Measurements from ENCODE around the gene UNC5B.

Gene UNC5B

DNA sequence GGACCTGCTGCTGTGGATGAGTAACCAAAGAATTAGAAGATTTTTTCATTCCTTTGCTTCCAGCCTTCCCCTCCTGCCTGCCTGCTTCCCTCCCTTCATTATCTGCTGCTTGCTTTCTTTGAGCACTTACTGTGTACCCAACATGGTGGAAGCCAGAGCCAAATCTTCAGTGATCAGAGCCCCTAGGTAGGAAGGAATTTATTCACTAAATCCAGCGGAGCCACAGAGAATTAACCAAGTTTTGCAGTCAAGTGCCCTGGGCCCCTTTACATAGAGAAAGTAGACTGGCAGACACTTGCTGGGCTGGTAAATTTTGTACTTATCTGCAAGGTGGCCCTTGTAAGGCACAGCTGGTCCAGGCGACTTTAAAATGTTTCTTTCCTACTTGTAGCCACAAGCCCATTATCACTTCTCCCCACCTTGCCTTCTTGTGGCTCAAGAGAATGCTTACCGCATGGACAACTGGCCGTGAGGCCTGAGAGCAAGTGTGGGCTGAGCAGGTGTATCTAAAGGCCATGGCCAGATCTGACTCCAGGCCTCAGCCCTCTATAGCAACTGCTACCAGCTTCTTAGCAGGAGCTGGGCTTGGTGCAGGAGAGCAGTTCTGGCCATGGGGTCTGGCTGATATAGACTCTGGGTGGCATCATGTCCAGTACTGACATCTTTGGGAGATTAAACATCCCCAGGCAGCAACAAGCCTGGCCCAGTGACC is 11.1 kb downstream of the UNC5B start:
- Histone ChIP-seq H2AFZ (no peak overlapping the region), H3K4me3 (ENCODE audit: low read depth, low read length) (no peak overlapping the region), H3K9me3 (ENCODE audit: control insufficient read depth, low read length) (no peaks in the 10 kb centered on the region), H3K4me1 (no peaks in the 10 kb centered on the region), H3K4me2 (ENCODE audit: low read length) (no peak overlapping the region), H3K9ac (no peak overlapping the region), H3K27me3 (ENCODE audit: control insufficient read depth, insufficient read depth, low read length) (no peaks in the 10 kb centered on the region), H3K36me3 (ENCODE audit: control insufficient read depth, insufficient read depth, low read length) (no peaks in the 10 kb centered on the region), H3K27ac (no peak overlapping the region), H3K79me2 (no peaks in the 10 kb centered on the region)
- TF ChIP-seq, protein P1, sequence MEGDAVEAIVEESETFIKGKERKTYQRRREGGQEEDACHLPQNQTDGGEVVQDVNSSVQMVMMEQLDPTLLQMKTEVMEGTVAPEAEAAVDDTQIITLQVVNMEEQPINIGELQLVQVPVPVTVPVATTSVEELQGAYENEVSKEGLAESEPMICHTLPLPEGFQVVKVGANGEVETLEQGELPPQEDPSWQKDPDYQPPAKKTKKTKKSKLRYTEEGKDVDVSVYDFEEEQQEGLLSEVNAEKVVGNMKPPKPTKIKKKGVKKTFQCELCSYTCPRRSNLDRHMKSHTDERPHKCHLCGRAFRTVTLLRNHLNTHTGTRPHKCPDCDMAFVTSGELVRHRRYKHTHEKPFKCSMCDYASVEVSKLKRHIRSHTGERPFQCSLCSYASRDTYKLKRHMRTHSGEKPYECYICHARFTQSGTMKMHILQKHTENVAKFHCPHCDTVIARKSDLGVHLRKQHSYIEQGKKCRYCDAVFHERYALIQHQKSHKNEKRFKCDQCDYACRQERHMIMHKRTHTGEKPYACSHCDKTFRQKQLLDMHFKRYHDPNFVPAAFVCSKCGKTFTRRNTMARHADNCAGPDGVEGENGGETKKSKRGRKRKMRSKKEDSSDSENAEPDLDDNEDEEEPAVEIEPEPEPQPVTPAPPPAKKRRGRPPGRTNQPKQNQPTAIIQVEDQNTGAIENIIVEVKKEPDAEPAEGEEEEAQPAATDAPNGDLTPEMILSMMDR (IDR thresholded peaks at IDR 0.05): no peak

DNA sequence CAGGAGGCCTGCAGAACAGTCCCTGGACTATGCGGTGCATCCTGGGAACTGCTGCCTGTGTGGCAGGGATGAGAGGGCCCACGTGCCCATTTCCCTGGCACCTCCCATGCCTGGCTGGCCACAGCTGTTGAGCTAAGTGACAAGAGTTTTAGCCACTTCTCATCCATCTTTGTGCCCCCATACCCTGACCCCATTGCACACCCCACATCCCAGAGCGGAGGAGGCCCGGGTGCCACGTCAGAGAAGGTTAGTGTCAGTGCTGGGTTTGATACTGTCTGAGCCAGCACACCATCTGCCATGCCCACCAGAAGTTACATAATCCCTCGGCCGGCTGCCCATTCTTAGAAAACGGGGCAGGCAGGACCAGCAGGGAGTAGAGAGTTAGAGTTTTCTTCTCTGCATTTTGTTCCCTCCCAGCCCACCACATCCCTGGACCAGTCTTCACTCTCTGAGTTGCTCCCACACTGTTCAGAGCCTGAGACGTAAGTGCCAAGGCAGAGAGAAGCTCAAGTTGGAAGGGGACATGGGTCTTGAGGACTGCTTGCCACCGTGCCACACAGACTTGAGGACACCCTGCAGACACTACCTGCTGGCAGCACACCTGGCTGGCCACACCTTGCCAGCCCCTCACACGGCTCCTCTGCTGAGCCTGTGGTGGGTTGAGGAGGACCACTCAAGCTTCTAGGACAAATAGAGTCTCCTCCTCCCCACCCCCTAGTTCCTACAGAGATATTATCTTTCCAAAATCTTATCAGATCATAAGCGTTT is 13.1 kb downstream of the UNC5B start:
- Histone ChIP-seq H3K4me2 (ENCODE audit: low read length) (no peak overlapping the region), H3K4me1 (no peaks in the 10 kb centered on the region), H3K79me2 (no peaks in the 10 kb centered on the region)

DNA sequence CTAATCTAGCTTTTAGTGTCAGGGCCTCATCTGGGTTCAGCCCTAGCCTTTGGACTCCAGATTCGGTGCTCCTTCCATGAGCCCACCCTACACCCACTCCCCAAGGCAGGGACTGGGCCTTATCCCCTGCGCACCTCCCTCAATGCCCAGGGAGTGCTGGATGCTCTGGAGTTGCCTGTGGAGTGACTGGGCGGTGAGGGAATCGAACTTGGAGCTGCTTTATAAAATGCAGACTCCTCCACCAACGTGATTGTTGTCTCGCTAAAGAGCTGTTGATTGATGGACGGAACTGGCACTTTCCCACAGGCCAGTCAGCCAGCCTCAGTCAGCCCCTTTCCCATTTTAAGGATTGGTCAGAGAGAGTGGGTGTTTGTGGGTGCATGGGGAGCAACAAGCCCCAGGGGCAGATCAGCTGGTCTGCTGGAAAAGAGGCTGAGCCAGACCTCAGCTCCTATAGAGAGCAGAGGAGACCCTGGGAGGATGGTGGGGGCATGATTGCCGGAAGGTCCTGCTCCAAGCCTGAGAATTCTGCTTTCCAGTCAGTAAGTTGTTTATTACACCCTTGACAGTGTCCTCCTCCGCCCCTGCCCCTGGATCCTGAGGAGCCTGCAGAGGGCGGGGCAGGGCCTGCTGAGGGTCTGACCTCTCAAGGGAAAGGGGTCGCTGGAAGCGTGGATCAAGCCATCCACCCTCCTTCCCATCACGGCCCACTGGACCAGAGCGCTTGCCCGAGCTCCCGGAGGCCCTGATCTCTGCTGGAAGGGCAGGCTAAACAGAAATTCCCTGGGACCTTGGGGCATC is 16.7 kb downstream of the UNC5B start:
- H3K27ac ChIP-seq: no peak overlapping the region

More for the DNA sequence above, 13.1 kb downstream of the UNC5B start:
- no peak overlapping the region for H3K9ac ChIP-seq
- H3K9me3 ChIP-seq (ENCODE audit: control insufficient read depth, low read length): no peaks in the 10 kb centered on the region
- H3K27me3 ChIP-seq (ENCODE audit: control insufficient read depth, insufficient read depth, low read length): no peaks in the 10 kb centered on the region
- no peak overlapping the region for H3K27ac ChIP-seq
- TF ChIP-seq, protein P1 (IDR thresholded peaks at IDR 0.05): no peak
- no peak overlapping the region for H3K4me3 ChIP-seq (ENCODE audit: low read depth, low read length)
- H3K36me3 ChIP-seq (ENCODE audit: control insufficient read depth, insufficient read depth, low read length): no peaks in the 10 kb centered on the region
- no peak overlapping the region for H2AFZ ChIP-seq

DNA sequence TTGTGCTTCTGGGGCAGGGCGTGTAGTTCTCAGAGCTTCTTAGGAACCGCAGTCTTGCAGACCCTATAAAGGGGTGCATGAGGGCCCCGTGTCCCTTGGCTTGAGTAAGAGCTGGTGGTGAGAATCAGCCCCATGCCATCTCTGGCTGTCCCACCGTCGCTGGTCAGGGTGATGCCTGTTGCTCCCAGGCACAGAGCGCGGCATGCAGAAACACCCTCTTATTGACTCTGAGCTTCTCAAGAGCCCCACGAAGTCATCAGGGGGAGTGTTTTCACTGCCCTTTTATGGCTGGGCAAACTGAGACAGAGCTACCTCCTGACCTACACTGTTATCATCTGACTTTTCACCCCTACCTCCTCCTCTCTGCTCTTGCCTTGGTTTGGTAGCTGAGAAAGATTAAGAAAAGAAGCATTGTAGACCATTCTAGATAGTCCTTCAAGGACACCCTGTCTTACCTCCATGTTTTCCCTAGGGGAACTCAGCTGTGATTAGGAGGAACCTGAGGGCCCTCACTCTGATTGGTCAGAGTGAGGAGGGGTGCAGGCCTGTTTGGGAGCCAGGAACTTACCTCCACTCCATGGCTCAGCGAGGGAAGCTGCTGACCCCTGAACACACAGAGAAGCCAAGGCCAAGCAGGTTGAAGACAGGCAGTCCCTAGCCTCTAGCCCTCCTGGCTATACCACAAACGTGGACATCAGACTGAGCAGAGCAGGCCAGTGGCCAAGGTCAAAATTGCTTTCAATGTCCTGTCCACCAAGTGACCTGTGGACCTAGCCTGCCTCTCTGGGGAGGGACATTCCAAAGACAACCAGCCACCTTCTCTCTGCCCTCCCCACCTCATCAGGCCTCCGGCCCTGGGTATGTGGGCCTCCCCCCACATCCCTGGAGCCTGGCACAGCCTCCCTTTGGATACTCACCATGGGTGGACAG is 17.6 kb downstream of the UNC5B start:
- peaks cover 13% of the 10 kb centered on the region for H3K4me1 ChIP-seq
- no peak overlapping the region for H3K9ac ChIP-seq
- no peaks in the 10 kb centered on the region for H3K27me3 ChIP-seq (ENCODE audit: control insufficient read depth, insufficient read depth, low read length)
- TF ChIP-seq, protein P1 (IDR thresholded peaks at IDR 0.05): no peak
- no peak overlapping the region for H2AFZ ChIP-seq
- no peak overlapping the region for H3K4me3 ChIP-seq (ENCODE audit: low read depth, low read length)
- no peaks in the 10 kb centered on the region for H3K79me2 ChIP-seq
- no peaks in the 10 kb centered on the region for H3K9me3 ChIP-seq (ENCODE audit: control insufficient read depth, low read length)
- no peak overlapping the region for H3K27ac ChIP-seq
- no peak overlapping the region for H3K4me2 ChIP-seq (ENCODE audit: low read length)
- H3K36me3 ChIP-seq (ENCODE audit: control insufficient read depth, insufficient read depth, low read length): no peaks in the 10 kb centered on the region

More for the DNA sequence above, 16.7 kb downstream of the UNC5B start:
- Histone ChIP-seq H3K4me1 (peaks cover 11% of the 10 kb centered on the region), H3K36me3 (ENCODE audit: control insufficient read depth, insufficient read depth, low read length) (no peaks in the 10 kb centered on the region), H3K9me3 (ENCODE audit: control insufficient read depth, low read length) (no peaks in the 10 kb centered on the region), H2AFZ (no peak overlapping the region), H3K4me2 (ENCODE audit: low read length) (no peak overlapping the region), H3K9ac (no peak overlapping the region), H3K4me3 (ENCODE audit: low read depth, low read length) (no peak overlapping the region), H3K79me2 (no peaks in the 10 kb centered on the region), H3K27me3 (ENCODE audit: control insufficient read depth, insufficient read depth, low read length) (no peaks in the 10 kb centered on the region)
- TF ChIP-seq, protein P1 (IDR thresholded peaks at IDR 0.05): no peak
